ENCODE measurements around the gene MYOF. TPM values are rescaled to one million over a fixed set of nuclear protein-coding genes. Genes with fewer than 3 reads are reported as not detected.

MYOF gene
- total and polyA plus RNA-seq, 9 of the 15 experiments (the other 6 are each of a cell fraction or from before 2014, with no cell fraction given): 0.06 to 0.27 TPM; not detected in 7

DNA sequence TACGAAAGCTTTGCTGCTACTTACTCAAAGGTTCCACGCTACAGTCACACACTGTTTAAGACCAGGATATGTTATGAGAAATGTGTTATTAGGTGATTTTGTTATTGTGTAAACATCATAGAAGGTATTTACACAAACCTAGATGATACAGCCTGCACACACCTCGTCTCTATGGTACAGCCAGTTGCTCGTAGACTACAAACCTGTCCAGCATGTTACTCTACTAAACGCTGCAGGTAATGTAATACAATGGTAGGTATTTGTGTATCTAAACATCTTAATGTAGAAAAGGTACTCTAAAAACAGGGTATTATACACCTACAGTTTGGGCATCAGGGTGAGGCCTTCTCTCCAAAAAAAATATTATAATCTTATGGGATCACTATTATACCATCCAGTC lies 181.2 kb downstream of the MYOF start (continued):
- no peak for TF ChIP-seq RCOR1 (IDR thresholded peaks at IDR 0.05; ENCODE audit: borderline replicate concordance in 1 of 2, low read depth in 2 of 2, low read length in 2 of 2)
- no peak for TF ChIP-seq CBFA2T2 (conservative IDR thresholded peaks at IDR 0.05)
- no peak for TF ChIP-seq RB1 (IDR thresholded peaks at IDR 0.05; ENCODE audit: low read depth)
- TF ChIP-seq ZNF551 (CRISPR knock-in tag; IDR thresholded peaks at IDR 0.05): no peak
- TF ChIP-seq NCOA2 (IDR thresholded peaks at IDR 0.05; ENCODE audit: partially characterized antibody in 2 of 2): no peak
- no peak for TF ChIP-seq TGIF2 (CRISPR knock-in tag; IDR thresholded peaks at IDR 0.05)
- TF ChIP-seq DACH1 (IDR thresholded peaks at IDR 0.05; ENCODE audit: partially characterized antibody): no peak

DNA sequence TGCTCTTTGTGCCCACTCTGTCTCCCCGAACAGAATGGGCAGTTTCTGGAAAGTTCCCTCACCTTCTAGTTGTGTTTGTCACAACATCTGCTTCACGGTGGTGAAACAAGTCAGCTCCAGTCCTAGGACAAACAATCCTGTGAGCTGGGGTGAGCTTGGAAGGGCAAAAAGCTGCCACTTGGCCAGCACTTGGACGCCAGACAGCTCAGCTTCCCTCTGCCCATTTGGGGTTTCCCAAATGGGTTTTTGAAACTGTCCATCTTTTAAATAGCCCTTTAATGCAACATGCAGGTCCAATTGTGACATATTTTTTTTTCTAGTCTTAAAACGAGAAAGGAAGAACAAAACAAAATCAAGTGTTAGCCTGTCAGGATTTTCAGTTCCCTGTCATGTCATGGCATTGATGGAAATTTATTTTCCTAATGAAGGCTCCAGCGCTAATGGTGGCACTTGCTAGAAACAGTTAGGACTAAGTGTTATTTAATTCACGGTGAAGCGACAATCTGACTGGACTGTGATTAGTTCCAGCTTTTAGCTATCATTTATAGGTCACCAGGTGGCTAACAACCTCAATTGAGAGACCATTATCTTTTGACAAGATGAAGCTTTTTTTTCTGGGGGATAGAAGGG lies 181.7 kb downstream of the MYOF start:
- CTCF ChIA-PET (ENCODE audit: low intra/inter-chr PET ratio): no interaction called here
- H3K9ac ChIP-seq (ENCODE audit: insufficient read depth in 1 of 2, low read depth in 2 of 2, low read length in 2 of 2): no peak overlapping the region
- TF ChIP-seq SNRNP70 (optimal IDR thresholded peaks at IDR 0.05; ENCODE audit: low read depth, low read length) (no peak), HNRNPUL1 (IDR thresholded peaks at IDR 0.05; ENCODE audit: low read length) (no peak), JUN (IDR thresholded peaks at IDR 0.05; ENCODE audit: borderline replicate concordance, low read depth, low read length) (no peak), JUN (CRISPR knock-in tag; IDR thresholded peaks at IDR 0.05; ENCODE audit: borderline replicate concordance) (no peak), HOXB6 (CRISPR knock-in tag; IDR thresholded peaks at IDR 0.05; ENCODE audit: borderline replicate concordance) (no peak), ATF7 (IDR thresholded peaks at IDR 0.05) (no peak), HDAC2 (IDR thresholded peaks at IDR 0.05) (no peak), ZNF696 (CRISPR knock-in tag; conservative IDR thresholded peaks at IDR 0.05) (no peak), PTBP1 (IDR thresholded peaks at IDR 0.05; ENCODE audit: low read depth, low read length) (no peak), NFATC3 (IDR thresholded peaks at IDR 0.05) (no peak), MCM5 (IDR thresholded peaks at IDR 0.05; ENCODE audit: low read depth) (no peak), MED1 (CRISPR knock-in tag; IDR thresholded peaks at IDR 0.05; ENCODE audit: borderline replicate concordance) (no peak), ILK (tag; IDR thresholded peaks at IDR 0.05; ENCODE audit: borderline replicate concordance, low read depth) (no peak), RAD21 (CRISPR knock-in tag; conservative IDR thresholded peaks at IDR 0.05 in 1 of 2, IDR thresholded peaks at IDR 0.05 in 1 of 2) (no peak), ZNF644 (tag; IDR thresholded peaks at IDR 0.05; ENCODE audit: low read depth) (no peak), MAFK (IDR thresholded peaks at IDR 0.05; ENCODE audit: low read length) (no peak), ZNF780A (CRISPR knock-in tag; IDR thresholded peaks at IDR 0.05) (no peak), NUFIP1 (IDR thresholded peaks at IDR 0.05; ENCODE audit: partially characterized antibody) (no peak)
- TF ChIP-seq, protein P1, sequence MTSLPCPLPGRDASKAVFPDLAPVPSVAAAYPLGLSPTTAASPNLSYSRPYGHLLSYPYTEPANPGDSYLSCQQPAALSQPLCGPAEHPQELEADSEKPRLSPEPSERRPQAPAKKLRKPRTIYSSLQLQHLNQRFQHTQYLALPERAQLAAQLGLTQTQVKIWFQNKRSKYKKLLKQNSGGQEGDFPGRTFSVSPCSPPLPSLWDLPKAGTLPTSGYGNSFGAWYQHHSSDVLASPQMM (CRISPR knock-in tag; IDR thresholded peaks at IDR 0.05): no peak
- peaks cover 4 to 31% of the 10 kb centered on the region in 2 experiments; a peak in 4 of 5 replicates for H3K27me3 ChIP-seq (ENCODE audit: control insufficient read depth in 2 of 2, insufficient read depth in 2 of 2, low read length in 2 of 2)
- H3K27ac ChIP-seq (ENCODE audit: extremely low read depth, low read depth, low read length): no peak overlapping the region
- no peaks in the 10 kb centered on the region for H3K36me3 ChIP-seq (ENCODE audit: control insufficient read depth, insufficient read depth, low read length)
- no peak for ATAC-seq
- no peak overlapping the region for H3K4me3 ChIP-seq
- H4K20me1 ChIP-seq (replicated peaks; ENCODE audit: control insufficient read depth, insufficient read depth, low read length): no peaks in the 10 kb centered on the region
- no peaks in the 10 kb centered on the region for H3K4me1 ChIP-seq (replicated peaks in 1 of 2; ENCODE audit: control insufficient read depth in 2 of 2, insufficient read depth in 2 of 2, low read length in 2 of 2)
- no peaks in the 10 kb centered on the region for H3K9me1 ChIP-seq (ENCODE audit: control insufficient read depth, insufficient read depth, low read length)
- DNase-seq (ENCODE audit: extremely low read depth in 1 of 4, low spot score in 3 of 4): no peak
- H3K79me2 ChIP-seq (ENCODE audit: control insufficient read depth, insufficient read depth, low read length): no peaks in the 10 kb centered on the region
- no peaks in the 10 kb centered on the region for H3K9me3 ChIP-seq (replicated peaks; ENCODE audit: control insufficient read depth, insufficient read depth, low read depth, low read length)
- in situ Hi-C loops (cut with MboI): no loop called here
- intact Hi-C loops (cut with micrococcal nuclease): no loop called here
- 3% methylated on average over 7 of the region's 7 CpGs for WGBS (ENCODE audit: insufficient coverage, low coverage, missing lambda C conversion rate)
- FAIRE-seq: no peak
- no peak overlapping the region for H3K4me2 ChIP-seq (ENCODE audit: insufficient read depth, low read length)
- no TSS peak for BruUV-seq (replicated peaks)
- no peak overlapping the region for H2AFZ ChIP-seq (ENCODE audit: low read depth, low read length)
- POLR2A ChIA-PET: no interaction called here

Data from K562 (cell line).